Astrocyte of the cerebellum (primary cell): ENCODE data around the gene GLTP.

ENCODE experiments used
- DNase-seq: peaks from one replicate; pipeline ENCODE4 v3.0.0-alpha.2; 2011; ENCODE audit warnings: low read depth
- H3K4me3 ChIP-seq: 2 replicates; pipeline ENCODE4 v1.5.1; 2011; ENCODE audit warnings: mild to moderate bottlenecking, low read depth, low read length, moderate library complexity
- CTCF ChIP-seq: IDR thresholded peaks from 2 replicates; pipeline ENCODE4 v1.5.1; 2012; ENCODE audit warnings: low read length, low read depth, moderate library complexity, mild to moderate bottlenecking; ENCODE audit errors: missing control alignments
- in situ Hi-C: cut with HindIII; loops from 2 replicates; pipeline ENCODE4 v1.10.0; 2017; ENCODE audit warnings: low sequenced_read_pairs

The GLTP gene

GRCh38 chr12:109925185-109925840 is 45.0 kb upstream of the GLTP start:
- DNase-seq, result no peak

GRCh38 chr12:109923481-109924245 is 43.3 kb upstream of the GLTP start:
- TF ChIP-seq CTCF, result no peak
- DNase-seq, result no peak
- no peak overlapping the region for H3K4me3 ChIP-seq
- in situ Hi-C loops, result no loop called here

More at GRCh38 chr12:109925185-109925840, 45.0 kb upstream of the GLTP start:
- TF ChIP-seq CTCF, result no peak
- no peak overlapping the region for H3K4me3 ChIP-seq
- in situ Hi-C loops, result no loop called here

GRCh38 chr12:109923038-109923437 is 42.7 kb upstream of the GLTP start:
- in situ Hi-C loops, result no loop called here
- no peak overlapping the region for H3K4me3 ChIP-seq
- DNase-seq, result no peak
- no peak for TF ChIP-seq CTCF

GRCh38 chr12:109921982-109922381 is 41.6 kb upstream of the GLTP start:
- no peak for TF ChIP-seq CTCF
- in situ Hi-C loops, result no loop called here
- no peak overlapping the region for H3K4me3 ChIP-seq
- no peak for DNase-seq

- in situ Hi-C loops, result no loop called here
Observed at GRCh38 chr12:109920261-109920780, 40.0 kb upstream of the GLTP start.

GRCh38 chr12:109919456-109919855 is 39.1 kb upstream of the GLTP start:
- H3K4me3 ChIP-seq, result no peak overlapping the region
- TF ChIP-seq CTCF, result no peak

More at GRCh38 chr12:109920261-109920780, 40.0 kb upstream of the GLTP start:
- DNase-seq, result no peak
- TF ChIP-seq CTCF, result no peak
- H3K4me3 ChIP-seq, result no peak overlapping the region

More at GRCh38 chr12:109919456-109919855, 39.1 kb upstream of the GLTP start:
- DNase-seq, result no peak
- in situ Hi-C loops, result no loop called here
